GM19023 (cell line): Measurements from ENCODE around the gene ING5.
"Not testable (repeated sequence)": the region's sequence is repeated elsewhere in the genome, so short reads cannot be mapped to it uniquely, and the experiment has no call there.

Experiments
- ATAC-seq: cut with Tn5 transposase; IDR thresholded peaks from one replicate; pipeline ENCODE4 v1.9.1; 2021; ENCODE audit warnings: mild to moderate bottlenecking, moderate library complexity; ENCODE audit not compliant: unreplicated experiment

Gene ING5

DNA sequence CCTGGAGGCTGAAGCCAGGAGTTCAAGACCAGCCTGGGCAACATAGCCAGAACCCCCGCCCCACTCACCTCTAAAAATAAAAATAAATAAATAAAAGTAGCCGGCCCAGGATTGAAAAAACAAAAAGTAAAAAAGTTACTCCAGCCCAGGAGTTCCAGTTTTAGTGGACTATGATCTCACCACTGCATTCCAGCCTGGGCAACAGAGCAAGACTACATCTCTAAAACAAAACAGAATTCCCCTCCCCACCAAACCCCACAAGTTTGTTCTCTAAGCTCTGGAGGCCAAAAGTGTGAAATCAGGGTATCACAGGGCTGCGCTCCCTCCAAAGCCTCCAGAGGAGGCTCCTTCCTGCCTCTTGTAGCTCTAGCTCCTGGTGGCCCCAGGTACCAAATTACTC is 34.3 kb downstream of the ING5 start:
- ATAC-seq: no peak

DNA sequence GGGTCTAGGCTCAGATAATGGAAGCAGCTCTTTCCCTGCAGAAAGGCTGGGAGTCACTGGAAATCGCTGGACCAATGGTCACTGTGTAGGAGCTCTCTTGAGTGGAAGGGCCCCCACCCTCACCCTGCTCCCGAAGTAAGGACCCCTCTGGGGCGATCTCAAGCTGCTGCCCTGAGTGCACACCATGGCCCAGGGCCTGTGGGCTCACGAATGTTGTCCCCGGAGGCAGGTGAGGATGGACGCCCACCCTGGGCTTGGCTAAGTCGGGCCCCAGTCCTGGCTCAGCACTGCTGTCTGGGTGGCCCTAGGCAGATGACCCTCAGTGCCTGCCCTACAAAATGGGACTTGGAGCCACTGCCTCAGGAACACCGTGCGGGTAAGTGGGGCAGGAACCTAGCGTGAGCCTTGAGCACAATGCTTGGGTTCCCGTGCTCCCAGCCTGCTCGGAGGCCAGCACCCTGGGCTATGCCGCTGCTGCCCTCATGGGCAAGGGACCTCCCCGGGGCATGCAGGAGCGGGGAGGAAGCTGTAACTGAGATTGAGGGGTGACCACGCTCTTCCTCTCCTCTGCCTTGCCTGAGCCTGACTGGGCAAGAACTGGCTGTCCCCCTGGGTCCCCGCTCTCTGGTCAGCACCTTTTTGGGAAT is 36.3 kb downstream of the ING5 start:
- ATAC-seq: no peak

GRCh38 chr2:241739177-241739576 is 37.3 kb downstream of the ING5 start:
- ATAC-seq: no peak

- no peak for ATAC-seq
Observed at GRCh38 chr2:241739651-241740050, 37.8 kb downstream of the ING5 start.

GRCh38 chr2:241741016-241741415 is 39.2 kb downstream of the ING5 start:
- ATAC-seq: no peak

- ATAC-seq: no peak
Observed at GRCh38 chr2:241742320-241742939, 40.6 kb downstream of the ING5 start.

GRCh38 chr2:241743008-241743407 is 41.2 kb downstream of the ING5 start:
- not testable (repeated sequence) for ATAC-seq

- ATAC-seq: no peak
Observed at GRCh38 chr2:241743620-241744019, 41.8 kb downstream of the ING5 start.

DNA sequence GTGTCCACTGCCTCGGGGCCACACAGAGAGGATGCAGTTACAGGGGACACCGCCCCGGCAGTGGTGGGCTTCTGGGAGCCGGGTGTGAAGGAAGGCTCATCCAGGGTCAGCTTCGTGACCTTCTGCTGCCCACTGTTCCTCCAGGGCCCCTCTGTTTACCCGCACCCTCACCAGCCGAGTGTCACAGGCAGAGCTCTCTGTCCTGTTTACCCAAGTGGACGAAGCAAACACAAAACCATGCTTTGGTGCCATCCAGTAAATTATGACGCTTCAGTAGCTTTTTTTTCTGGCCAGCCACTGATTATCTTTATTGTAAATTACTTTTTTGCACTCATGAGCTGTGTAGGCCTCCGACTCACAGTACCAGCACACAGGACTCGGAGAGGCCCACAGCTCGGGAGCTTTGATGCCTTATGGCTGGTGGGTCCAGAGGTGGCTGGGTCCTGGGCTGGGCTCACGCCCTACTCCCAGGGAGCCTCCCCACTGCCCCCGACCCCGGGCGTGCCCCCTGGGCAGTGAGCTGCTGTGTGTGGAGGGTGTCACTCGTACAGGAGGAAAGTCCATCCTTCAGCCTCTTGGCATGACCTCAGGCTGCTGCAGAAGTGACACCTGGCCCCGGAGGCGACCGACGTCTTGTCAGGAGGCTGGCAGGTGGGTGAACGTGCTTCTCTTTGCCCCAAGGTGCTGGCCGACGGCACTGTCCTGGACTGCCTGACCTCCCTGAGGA is 42.4 kb downstream of the ING5 start:
- ATAC-seq: no peak

GRCh38 chr2:241745276-241745675 is 43.4 kb downstream of the ING5 start:
- ATAC-seq: no peak

- no peak for ATAC-seq
Observed at GRCh38 chr2:241746084-241746483, 44.2 kb downstream of the ING5 start.

DNA sequence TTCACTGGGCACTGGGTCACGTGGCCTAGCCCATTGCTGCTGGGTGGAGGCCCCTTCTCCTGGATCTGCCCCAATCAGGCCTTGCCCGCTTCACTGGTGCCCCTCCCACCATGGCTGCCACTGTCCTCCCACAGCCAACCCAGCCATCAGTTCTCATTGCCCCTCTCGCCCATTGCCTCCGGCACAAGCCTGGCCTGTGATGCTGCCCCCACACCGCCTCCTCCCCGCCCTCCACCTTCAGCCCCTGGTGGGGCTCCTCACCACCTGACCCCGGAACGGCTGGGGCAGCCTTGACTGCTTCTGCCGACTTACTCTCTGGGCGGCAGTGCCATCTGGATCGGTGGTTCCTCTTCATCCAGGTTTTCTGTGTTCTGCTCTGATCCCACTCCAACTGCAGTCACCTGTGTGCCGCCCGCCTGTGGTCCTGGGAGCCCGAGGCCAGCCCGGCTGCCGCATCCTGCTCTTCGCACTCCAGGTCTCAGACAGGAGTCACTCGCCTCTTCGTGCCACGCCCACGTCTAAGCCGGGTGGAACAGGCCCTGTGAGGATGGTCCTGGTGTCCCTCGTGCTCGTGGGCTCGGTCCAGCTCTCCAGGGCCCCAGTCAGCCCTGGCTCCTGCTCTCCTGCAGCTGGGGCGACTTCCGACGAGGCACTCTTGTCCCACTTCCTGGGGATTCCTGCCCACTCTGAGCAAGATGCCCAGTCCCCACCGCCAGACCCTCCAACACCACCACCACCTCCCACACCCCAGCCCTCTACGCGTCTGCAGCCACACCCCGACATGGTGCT is 46.8 kb downstream of the ING5 start:
- no peak for ATAC-seq

DNA sequence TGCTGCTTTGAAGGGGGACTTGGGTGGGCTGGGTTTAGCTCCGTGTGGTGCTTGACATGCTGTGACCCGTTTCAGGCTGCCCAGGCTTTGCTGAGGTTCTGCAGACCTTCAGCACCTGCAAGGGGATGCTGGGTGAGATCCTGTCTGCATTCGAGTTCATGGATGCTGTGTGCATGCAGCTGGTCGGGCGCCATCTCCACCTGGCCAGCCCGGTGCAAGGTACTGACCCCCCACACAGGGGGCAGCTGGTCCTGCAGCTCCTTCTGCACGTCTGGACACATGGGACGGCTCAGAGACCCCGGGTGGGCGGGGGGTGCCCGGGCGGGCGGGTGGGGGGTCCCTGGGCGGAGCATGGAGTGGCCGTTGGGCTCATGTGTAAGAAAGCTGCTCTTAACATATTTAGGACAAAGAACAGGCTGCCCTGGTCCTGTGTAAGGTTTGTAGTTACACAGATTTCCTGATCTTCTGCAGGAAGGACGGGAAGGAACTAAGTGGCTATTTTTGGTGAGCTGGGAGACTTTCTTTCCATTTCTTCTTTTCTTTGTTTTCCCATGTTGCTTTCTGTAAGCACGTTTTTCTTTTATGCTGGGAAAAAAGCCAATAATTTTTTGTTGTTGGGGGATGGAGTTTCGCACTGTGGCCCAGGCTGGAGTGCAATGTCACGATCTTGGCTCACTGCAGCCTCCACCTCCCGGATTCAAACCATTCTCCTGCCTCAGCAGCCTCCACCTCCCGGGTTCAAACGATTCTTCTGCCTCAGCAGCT is 48.4 kb downstream of the ING5 start:
- ATAC-seq: no peak

- ATAC-seq: no peak
Observed at GRCh38 chr2:241751152-241751551, 49.3 kb downstream of the ING5 start.

- ATAC-seq: no peak
Observed at GRCh38 chr2:241751776-241752175, 49.9 kb downstream of the ING5 start.

DNA sequence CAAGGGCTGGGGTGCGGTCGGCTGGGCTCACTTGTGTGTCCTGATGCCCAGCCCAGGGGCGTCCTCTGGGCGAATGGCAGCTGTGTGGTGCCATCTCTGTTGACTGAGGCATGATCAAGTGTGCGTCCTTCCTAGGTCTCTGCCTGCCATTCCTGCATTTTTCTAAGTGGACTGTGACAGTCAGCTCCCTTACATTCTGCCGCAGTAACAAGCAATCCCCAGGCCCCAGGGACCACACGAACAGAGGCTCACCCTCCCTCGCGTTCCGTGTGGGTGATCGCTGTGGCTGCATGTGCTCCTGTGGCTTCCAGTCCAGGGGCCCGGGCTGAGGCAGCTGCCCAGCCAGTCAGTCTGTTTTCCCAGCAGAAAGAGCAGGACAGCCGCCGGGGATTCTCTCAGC is 50.4 kb downstream of the ING5 start:
- no peak for ATAC-seq

DNA sequence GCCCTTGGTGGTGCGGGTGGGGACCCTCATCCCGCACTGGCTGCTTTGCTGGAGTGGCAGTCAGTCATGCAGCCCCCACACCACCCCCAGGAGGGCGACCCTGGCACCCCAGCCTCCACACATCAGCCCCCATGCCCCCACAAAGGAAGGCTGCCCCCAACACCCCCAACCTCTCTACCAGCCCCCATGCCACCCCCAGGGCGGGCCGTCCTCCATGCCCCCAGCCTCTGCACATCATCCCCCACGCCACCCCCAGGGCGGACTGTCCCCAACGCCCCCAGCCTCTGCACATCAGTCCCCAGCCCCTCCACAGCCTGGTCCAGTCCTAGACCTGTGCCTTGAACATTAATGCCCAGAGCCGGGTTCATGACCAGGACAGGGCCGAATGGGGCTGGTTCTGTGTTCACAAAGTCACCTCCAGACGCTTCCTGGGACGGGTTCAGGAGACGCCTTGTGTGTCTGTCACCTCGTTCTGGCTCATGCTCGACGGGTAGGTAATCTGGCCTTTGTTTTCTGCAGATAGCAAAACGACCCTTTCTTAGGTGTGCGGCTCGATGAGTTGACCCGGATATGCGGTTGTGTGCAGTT is 50.9 kb downstream of the ING5 start:
- no peak for ATAC-seq

- no peak for ATAC-seq
Observed at GRCh38 chr2:241753493-241753892, 51.7 kb downstream of the ING5 start.

GRCh38 chr2:241754042-241754441 is 52.2 kb downstream of the ING5 start:
- no peak for ATAC-seq

GRCh38 chr2:241755166-241755565 is 53.3 kb downstream of the ING5 start:
- no peak for ATAC-seq
